ENCODE measurements around the gene ATAD2B. TPM values are rescaled to one million over a fixed set of nuclear protein-coding genes. Genes with fewer than 3 reads are reported as not detected.

Gene ATAD2B
- total RNA-seq, 1 donor from 2014 or later = 5.2 TPM

DNA sequence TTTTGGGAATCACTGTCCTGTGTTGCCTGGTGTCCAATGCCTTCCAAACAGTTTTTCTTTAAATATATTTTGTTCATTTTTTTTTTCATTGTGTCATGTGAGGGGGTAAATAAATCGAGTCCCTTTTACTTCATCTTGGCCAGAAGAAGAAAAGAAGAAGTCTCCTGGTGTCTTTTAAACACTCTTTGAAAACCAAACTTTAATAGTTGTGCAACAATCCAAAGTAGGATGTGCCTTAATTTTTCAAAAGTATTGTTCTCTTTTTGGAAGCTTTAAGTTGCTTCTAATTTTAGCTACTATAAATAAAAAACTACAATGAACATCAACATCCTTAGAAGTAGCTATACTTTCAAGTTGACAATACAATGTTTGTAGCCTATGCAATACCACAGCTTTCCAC lies 154.9 kb downstream of the ATAD2B start:
- no peak for DNase-seq (ENCODE audit: low read depth)
- H3K4me3 ChIP-seq (ENCODE audit: low read depth, low read length) = no peak overlapping the region
- TF ChIP-seq, protein P1, sequence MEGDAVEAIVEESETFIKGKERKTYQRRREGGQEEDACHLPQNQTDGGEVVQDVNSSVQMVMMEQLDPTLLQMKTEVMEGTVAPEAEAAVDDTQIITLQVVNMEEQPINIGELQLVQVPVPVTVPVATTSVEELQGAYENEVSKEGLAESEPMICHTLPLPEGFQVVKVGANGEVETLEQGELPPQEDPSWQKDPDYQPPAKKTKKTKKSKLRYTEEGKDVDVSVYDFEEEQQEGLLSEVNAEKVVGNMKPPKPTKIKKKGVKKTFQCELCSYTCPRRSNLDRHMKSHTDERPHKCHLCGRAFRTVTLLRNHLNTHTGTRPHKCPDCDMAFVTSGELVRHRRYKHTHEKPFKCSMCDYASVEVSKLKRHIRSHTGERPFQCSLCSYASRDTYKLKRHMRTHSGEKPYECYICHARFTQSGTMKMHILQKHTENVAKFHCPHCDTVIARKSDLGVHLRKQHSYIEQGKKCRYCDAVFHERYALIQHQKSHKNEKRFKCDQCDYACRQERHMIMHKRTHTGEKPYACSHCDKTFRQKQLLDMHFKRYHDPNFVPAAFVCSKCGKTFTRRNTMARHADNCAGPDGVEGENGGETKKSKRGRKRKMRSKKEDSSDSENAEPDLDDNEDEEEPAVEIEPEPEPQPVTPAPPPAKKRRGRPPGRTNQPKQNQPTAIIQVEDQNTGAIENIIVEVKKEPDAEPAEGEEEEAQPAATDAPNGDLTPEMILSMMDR (conservative IDR thresholded peaks at IDR 0.05; ENCODE audit: low read depth, low read length) = no peak

DNA sequence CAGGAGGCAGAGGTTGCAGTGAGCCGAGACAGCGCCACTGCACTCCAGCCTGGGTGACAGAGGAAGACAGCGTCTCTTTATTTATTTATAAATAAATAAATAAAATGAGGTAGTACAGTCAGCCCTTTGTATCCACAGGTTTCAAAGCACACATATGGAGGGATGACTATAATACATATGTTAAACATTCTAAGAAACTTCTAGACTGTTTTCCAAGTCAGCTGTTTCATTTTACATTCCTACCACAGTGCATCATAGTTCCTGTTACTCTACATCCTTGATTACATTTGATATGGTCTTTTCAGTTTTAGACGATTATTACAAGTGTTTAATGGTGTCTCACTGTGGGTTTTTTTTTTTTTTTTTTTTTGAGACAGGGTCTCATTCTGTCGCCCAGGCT lies 157.6 kb downstream of the ATAD2B start:
- TF ChIP-seq, protein P1 (conservative IDR thresholded peaks at IDR 0.05; ENCODE audit: low read depth, low read length) = no peak
- DNase-seq (ENCODE audit: low read depth) = no peak
- no peak overlapping the region for H3K4me3 ChIP-seq (ENCODE audit: low read depth, low read length)

DNA sequence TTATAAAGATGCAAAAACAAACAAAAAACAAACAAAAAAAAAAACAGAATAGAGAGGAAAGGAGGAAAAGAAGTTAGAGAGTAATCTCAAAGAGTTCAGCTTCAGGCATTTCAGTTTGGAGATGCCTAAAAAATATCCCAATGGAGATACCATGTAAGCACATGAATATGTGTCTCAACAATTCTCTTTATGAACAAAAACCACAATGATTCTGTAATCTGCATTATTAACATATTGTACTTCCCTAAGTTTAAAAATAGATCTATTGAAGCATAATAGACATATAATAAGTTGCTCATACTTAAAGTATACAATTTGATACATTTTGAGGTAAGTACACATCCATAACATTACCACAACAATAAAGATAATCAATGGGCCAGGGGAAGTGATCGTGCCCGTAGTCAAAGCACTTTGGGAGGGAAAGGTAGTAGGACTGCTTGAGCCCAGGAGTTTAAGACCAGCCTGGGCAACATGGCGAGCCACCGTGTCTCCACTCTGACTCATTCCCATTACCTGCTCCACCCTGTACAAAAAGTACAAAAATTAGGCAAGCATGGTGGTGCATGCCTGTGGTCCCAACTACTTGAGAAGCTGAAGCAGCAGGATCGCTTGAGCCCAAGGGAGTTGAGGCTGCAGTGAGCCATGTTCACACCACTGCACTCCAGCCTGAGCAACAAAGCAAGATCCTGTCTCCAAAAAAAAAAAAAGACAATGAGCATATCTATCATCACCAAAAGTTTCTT lies 158.9 kb downstream of the ATAD2B start:
- H3K4me3 ChIP-seq (ENCODE audit: low read depth, low read length) = no peak overlapping the region
- DNase-seq (ENCODE audit: low read depth) = no peak
- TF ChIP-seq, protein P1 (conservative IDR thresholded peaks at IDR 0.05; ENCODE audit: low read depth, low read length) = no peak

DNA sequence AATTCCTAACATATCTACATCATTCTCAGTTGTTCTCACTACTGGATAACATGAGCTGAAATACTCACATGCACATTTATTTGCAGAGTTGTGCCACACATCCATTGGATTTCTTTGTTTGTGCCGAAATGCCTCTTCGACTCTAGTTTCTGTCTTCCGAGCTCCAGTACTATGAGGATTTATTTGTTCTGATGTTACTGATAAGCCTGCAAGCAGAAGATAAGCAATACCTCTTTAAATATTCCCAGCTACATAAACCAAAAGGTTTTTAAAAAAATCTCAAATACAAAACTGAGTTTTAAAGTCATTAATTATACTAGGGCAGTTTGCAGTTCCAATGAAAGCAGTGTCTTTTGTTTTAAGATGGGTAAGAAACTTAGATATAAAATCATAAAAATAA lies 164.8 kb downstream of the ATAD2B start:
- DNase-seq (ENCODE audit: low read depth) = no peak
- H3K4me3 ChIP-seq (ENCODE audit: low read depth, low read length) = no peak overlapping the region
- TF ChIP-seq, protein P1 (conservative IDR thresholded peaks at IDR 0.05; ENCODE audit: low read depth, low read length) = no peak

DNA sequence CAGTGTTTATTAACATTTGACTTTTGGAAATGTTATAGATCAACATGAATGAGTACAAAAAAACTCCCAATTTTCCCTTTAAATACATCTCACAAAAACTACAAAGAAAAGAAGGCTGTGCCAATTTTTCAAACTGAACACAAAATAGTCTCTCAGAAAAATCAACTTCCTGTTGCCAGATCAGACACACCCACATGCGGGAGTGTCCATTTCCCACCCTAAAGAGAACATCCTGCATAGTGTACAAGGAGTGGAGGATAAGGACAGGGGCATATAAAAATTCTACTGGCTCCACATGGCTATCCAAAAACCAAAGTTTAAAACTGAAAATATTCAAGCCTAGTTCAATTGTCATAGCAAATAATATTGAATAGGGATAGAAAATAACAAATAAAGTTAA lies 165.3 kb downstream of the ATAD2B start:
- DNase-seq (ENCODE audit: low read depth) = no peak
- H3K4me3 ChIP-seq (ENCODE audit: low read depth, low read length) = no peak overlapping the region
- TF ChIP-seq, protein P1 (conservative IDR thresholded peaks at IDR 0.05; ENCODE audit: low read depth, low read length) = no peak

DNA sequence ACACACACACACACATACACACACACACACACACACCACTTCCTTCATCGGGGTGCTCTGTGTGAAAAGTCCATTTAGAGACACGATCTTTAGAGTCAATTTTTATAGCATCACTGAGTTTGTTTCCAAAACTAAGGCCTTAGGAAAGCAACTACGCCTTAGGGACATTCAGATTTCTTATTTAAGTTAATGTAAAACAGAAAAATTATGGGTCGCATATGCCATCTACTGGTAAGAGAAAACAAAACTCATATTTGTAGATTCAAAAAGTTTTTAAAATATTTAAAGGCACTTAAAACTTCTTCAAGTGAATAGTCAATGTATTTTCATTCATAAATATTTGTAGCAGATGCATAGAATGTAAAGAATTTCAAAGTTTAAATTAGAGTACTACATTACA lies 166.2 kb downstream of the ATAD2B start:
- DNase-seq (ENCODE audit: low read depth) = peak; percentile 16
- TF ChIP-seq, protein P1 (conservative IDR thresholded peaks at IDR 0.05; ENCODE audit: low read depth, low read length) = peak; percentile 36
- no peak overlapping the region for H3K4me3 ChIP-seq (ENCODE audit: low read depth, low read length)
